CD4-positive, alpha-beta memory T cell (primary cell): ENCODE measurements around the gene MFAP4. TPM values are rescaled to one million over a fixed set of nuclear protein-coding genes. Genes with fewer than 3 reads are reported as not detected.

Experiments
- CTCF ChIA-PET: fragments of 350-600 bp; sonication (Branson Sonifier 250); formaldehyde crosslinking; loops from one replicate; lab custom pipeline; 2021; ENCODE audit warnings: inconsistent platforms; ENCODE audit not compliant: partially characterized antibody; lab: Charles Lee
- POLR2A ChIA-PET: fragments of 350-600 bp; sonication (Branson Sonifier 250); formaldehyde crosslinking; loops from one replicate; lab custom pipeline; 2021; ENCODE audit not compliant: partially characterized antibody; lab: Charles Lee
- DNase-seq, 5 donors: peaks; one replicate each; pipeline versions ENCODE4 v3.0.0 to v3.0.0-alpha.2; 2020 to 2022; ENCODE audit warnings: mixed read lengths in 1 of 5
- H3K27ac ChIP-seq: one replicate; pipeline ENCODE4 v1.7.0; 2013; ENCODE audit warnings: low read depth, low read length
- H3K27me3 ChIP-seq: 2 replicates; pipeline ENCODE4 v1.7.0; 2013; ENCODE audit warnings: mild to moderate bottlenecking, low read length, moderate library complexity; ENCODE audit not compliant: insufficient read depth
- H3K36me3 ChIP-seq: 2 replicates; pipeline ENCODE4 v1.7.0; 2013; ENCODE audit warnings: mild to moderate bottlenecking, low read length, moderate library complexity; ENCODE audit not compliant: insufficient read depth
- H3K4me1 ChIP-seq: 2 replicates; pipeline ENCODE4 v1.7.0; 2013; ENCODE audit warnings: mild to moderate bottlenecking, low read length, moderate library complexity; ENCODE audit not compliant: insufficient read depth
- H3K4me3 ChIP-seq, 2 donors: one replicate each; pipeline ENCODE4 v1.7.0; 2013; ENCODE audit warnings: low read length in 2 of 2, mild to moderate bottlenecking in 1 of 2
- H3K9me3 ChIP-seq, 2 donors: one replicate each; pipeline ENCODE4 v1.7.0; 2013; ENCODE audit warnings: low read length in 2 of 2, control low read depth in 1 of 2; ENCODE audit not compliant: control insufficient read depth in 1 of 2
- H3K27ac Mint-ChIP-seq, 7 donors: one replicate each; pipeline ENCODE4 v1.8.0; 2020 to 2021; ENCODE audit warnings: mixed read lengths in 7 of 7, mild to moderate bottlenecking in 6 of 7, inconsistent platforms in 3 of 7, moderate library complexity in 3 of 7
- H3K27me3 Mint-ChIP-seq, 2 donors: one replicate each; pipeline ENCODE4 v1.8.0; 2020 to 2021; ENCODE audit warnings: mixed read lengths in 2 of 2
- H3K36me3 Mint-ChIP-seq, 2 donors: one replicate each; pipeline ENCODE4 v1.8.0; 2020 to 2021; ENCODE audit warnings: mixed read lengths in 2 of 2, inconsistent platforms in 1 of 2, mild to moderate bottlenecking in 1 of 2
- H3K4me1 Mint-ChIP-seq, 4 donors: one replicate each; pipeline ENCODE4 v1.8.0; 2020 to 2021; ENCODE audit warnings: mixed read lengths in 4 of 4, mild to moderate bottlenecking in 1 of 4
- H3K4me3 Mint-ChIP-seq, 8 donors: one replicate each; pipeline ENCODE4 v1.8.0; 2020 to 2021; ENCODE audit warnings: mixed read lengths in 8 of 8, mild to moderate bottlenecking in 7 of 8, moderate library complexity in 6 of 8, inconsistent platforms in 3 of 8
- H3K9me3 Mint-ChIP-seq, 8 donors: one replicate each; pipeline ENCODE4 v1.8.0; 2020 to 2021; ENCODE audit warnings: mixed read lengths in 8 of 8, mild to moderate bottlenecking in 5 of 8, inconsistent platforms in 3 of 8, moderate library complexity in 1 of 8
- intact Hi-C: fragments of 100-400 bp; cut with micrococcal nuclease; formaldehyde crosslinking; loops from one replicate; pipeline ENCODE4 v1.15.1; 2023
- polyA plus RNA-seq, 2 donors: library from polyadenylated mRNA; unstranded; fragments of 300-500 nt; fragmentation: Illumina TruSeq; gene quantifications; one replicate each; pipeline ENCODE4 v1.2.3, GENCODE V29; 2021
- total RNA-seq, 2 experiments: library from RNA; stranded (reverse); gene quantifications; one replicate each; pipeline ENCODE4 v1.2.3, GENCODE V29; 2021

The MFAP4 gene
- total and polyA plus RNA-seq, 4 experiments from 2014 or later, result not detected

DNA sequence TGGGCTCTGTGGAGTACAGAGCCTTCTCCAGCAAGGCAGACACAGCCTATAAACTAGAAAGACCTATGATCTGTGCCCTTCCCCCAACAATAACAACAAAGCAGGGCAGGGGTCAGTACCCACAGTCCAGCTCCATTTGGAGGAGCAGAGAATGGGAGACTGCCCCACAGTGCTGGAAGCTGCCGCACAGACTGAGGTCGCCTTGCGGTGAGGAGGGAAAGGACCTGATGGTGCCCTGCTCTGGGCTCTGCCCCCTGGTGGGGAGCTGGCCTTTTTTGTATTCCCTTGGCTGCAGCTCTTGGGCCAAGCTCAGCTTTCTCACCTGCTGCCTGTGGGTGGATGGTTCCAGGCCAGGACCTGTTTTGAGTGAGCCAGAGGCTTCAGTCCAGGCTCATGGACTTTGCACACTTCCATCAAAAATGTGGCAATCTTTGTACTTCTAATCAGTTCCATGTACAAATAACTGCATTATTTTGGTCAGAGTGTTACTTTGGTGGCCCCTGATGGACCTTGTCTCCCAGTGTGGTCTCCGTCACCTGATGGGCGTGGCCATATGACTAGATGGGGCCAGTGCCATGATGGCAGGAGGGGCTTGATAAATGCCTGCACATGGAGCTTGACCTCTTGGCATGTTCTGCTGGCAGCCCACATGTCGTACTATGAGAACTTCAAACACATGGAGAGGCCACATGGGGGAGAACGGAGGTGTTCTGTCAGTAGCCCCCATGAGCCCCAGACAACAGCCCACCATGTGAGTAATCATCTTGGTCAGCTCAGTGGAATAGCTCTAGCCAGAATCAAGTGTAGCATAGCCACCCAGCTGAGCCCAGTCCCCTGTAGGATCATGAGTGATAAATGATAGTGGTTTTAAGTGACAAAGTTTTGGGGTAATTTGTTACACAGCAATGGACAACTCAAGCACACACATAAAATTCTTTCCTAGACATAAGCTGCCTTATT is 48.7 kb downstream of the MFAP4 start:
- H3K27ac Mint-ChIP-seq, result no peak overlapping the region
- H3K4me3 Mint-ChIP-seq, result no peak overlapping the region
- Histone ChIP-seq H3K27me3 (no peaks in the 10 kb centered on the region), H3K4me3 (no peak overlapping the region), H3K9me3 (no peaks in the 10 kb centered on the region), H3K4me1 (no peaks in the 10 kb centered on the region), H3K36me3 (no peaks in the 10 kb centered on the region), H3K27ac (no peak overlapping the region)
- H3K4me1 Mint-ChIP-seq, result no peaks in the 10 kb centered on the region
- intact Hi-C loops, result no loop called here
- ChIA-PET CTCF (interaction anchor here (0.8 to 2.6 kb wide), 11 partner anchors 10 to 109 kb away, joined by 3 to 13 read pairs (median 4); partner anchors contain the start of gene B9D1), POLR2A (no interaction called here)
- H3K36me3 Mint-ChIP-seq, result no peaks in the 10 kb centered on the region
- peak; percentile 60 to 70 (median 63) for DNase-seq
- no peaks in the 10 kb centered on the region for H3K9me3 Mint-ChIP-seq
- H3K27me3 Mint-ChIP-seq, result peaks cover 7 to 14% of the 10 kb centered on the region in 2 donors

DNA sequence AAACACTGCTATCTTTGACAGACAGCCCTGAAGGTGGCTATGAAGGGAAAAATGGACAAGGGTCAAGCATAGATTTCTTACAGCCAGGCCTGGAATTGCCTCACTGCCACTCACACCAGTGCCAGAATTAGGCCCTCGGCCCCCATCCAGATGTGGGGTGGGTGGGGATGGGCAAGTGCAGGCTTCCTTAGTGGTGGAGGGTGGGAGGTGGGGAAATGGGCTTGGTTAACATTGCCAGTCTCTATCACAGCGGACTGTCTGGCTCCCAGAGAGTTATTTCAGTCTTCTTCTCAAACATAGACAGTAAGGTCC is 49.3 kb downstream of the MFAP4 start:
- H3K36me3 Mint-ChIP-seq, result no peaks in the 10 kb centered on the region
- no peak for DNase-seq
- H3K27me3 ChIP-seq, result no peaks in the 10 kb centered on the region
- H3K36me3 ChIP-seq, result no peaks in the 10 kb centered on the region
- ChIA-PET CTCF (interaction anchor here (0.8 to 2.6 kb wide), 10 partner anchors 10 to 110 kb away, joined by 3 to 13 read pairs (median 4); partner anchors contain the start of gene B9D1), POLR2A (no interaction called here)
- no peak overlapping the region for H3K27ac ChIP-seq
- peak overlapping the region in 1 of 7 donors; percentile 35 for H3K27ac Mint-ChIP-seq
- H3K9me3 Mint-ChIP-seq, result no peaks in the 10 kb centered on the region
- intact Hi-C loops, result no loop called here
- H3K9me3 ChIP-seq, result no peaks in the 10 kb centered on the region
- no peaks in the 10 kb centered on the region for H3K4me1 ChIP-seq
- H3K4me3 Mint-ChIP-seq, result no peak overlapping the region
- H3K4me3 ChIP-seq, result no peak overlapping the region
- H3K27me3 Mint-ChIP-seq, result peaks cover 9 to 14% of the 10 kb centered on the region in 2 donors
- H3K4me1 Mint-ChIP-seq, result no peaks in the 10 kb centered on the region

- CTCF ChIA-PET, result interaction anchor here (0.8 to 2.6 kb wide), 8 partner anchors 9 to 48 kb away, joined by 3 to 9 read pairs (median 4); partner anchors contain the start of gene B9D1
- peaks cover 9 to 14% of the 10 kb centered on the region in 2 donors for H3K27me3 Mint-ChIP-seq
- no peak for DNase-seq
Observed at GRCh38 chr17:19336938-19337711, 49.9 kb downstream of the MFAP4 start.

DNA sequence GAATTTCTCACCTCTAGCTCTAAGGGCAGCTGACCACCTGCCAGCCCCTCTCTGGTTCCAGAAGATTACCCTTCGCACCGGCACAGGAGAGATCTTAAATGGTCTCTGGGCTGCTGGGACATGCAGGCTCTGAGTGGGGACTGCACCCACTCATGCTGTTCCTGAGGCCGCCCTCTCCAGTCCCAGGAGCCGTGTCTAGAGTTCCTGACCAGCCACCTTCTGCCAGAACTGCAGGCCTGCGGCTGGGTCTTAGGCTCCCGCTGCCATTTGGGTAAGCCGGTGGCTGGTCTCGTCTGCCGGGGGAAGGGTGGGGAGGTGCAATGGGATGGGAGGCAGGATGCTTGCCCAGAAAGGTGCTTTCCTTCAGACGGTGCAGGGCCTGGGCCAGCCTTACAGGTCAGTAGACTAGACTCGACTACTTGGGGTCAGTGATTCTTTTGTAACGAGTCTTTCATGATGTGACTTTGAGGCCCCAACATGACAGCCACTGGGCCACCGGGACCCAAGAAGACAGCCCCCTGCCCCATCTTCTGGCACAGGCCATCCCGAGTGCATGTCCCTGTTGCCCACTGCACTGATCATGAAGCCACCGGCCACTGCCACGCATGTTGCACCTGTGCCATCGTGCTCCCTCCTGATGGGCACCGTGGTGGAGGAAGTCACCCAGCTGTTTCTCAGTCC is 50.9 kb downstream of the MFAP4 start:
- no peaks in the 10 kb centered on the region for H3K27me3 ChIP-seq
- H3K4me3 ChIP-seq, result no peak overlapping the region
- no peak overlapping the region for H3K27ac ChIP-seq
- intact Hi-C loops, result no loop called here
- no peaks in the 10 kb centered on the region for H3K36me3 Mint-ChIP-seq
- ChIA-PET CTCF (interaction anchor here (1.7 to 2.5 kb wide), 2 partner anchors 8 to 12 kb away, joined by 5 to 8 read pairs; no protein-coding TSS in a partner anchor), POLR2A (no interaction called here)
- DNase-seq, result no peak
- no peak overlapping the region for H3K27ac Mint-ChIP-seq
- no peak overlapping the region for H3K4me3 Mint-ChIP-seq
- H3K9me3 Mint-ChIP-seq, result no peaks in the 10 kb centered on the region
- no peaks in the 10 kb centered on the region for H3K4me1 Mint-ChIP-seq
- H3K9me3 ChIP-seq, result no peaks in the 10 kb centered on the region
- H3K27me3 Mint-ChIP-seq, result peaks cover 7 to 9% of the 10 kb centered on the region in 2 donors
- no peaks in the 10 kb centered on the region for H3K36me3 ChIP-seq
- no peaks in the 10 kb centered on the region for H3K4me1 ChIP-seq

More at GRCh38 chr17:19336938-19337711, 49.9 kb downstream of the MFAP4 start:
- Mint-ChIP-seq H3K36me3 (no peaks in the 10 kb centered on the region), H3K4me1 (no peaks in the 10 kb centered on the region), H3K9me3 (no peaks in the 10 kb centered on the region), H3K4me3 (no peak overlapping the region), H3K27ac (peak overlapping the region in 1 of 7 donors; percentile 35)
- no peak overlapping the region for H3K4me3 ChIP-seq
- no peaks in the 10 kb centered on the region for H3K27me3 ChIP-seq
- H3K4me1 ChIP-seq, result no peaks in the 10 kb centered on the region
- H3K36me3 ChIP-seq, result no peaks in the 10 kb centered on the region
- no peak overlapping the region for H3K27ac ChIP-seq
- intact Hi-C loops, result no loop called here
- no peaks in the 10 kb centered on the region for H3K9me3 ChIP-seq
- POLR2A ChIA-PET, result no interaction called here

DNA sequence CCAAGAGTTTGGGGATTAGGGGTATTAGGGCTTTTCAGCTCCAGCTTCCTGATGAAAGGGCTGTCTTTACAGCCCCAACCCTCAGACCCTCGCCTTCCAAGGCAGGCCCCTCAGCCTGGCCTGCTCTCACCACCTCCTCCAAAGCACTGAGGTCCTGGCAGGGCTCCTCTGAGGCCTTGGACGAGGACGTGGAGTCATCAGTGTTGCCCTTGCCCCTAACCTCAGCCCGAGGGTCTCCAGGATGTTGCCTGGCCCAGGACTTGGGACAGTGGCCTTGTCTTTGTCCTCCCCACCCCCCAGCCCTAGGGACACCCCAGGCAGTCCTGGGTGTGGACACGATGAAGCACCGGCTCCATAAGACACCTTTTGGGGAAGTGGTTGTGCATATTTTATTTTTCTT is 52.7 kb downstream of the MFAP4 start:
- ChIA-PET CTCF (no interaction called here), POLR2A (no interaction called here)
- no peak overlapping the region for H3K27ac Mint-ChIP-seq
- H3K27me3 Mint-ChIP-seq, result peaks cover 1 to 8% of the 10 kb centered on the region in 2 donors
- H3K9me3 Mint-ChIP-seq, result no peaks in the 10 kb centered on the region
- H3K36me3 Mint-ChIP-seq, result no peaks in the 10 kb centered on the region
- Histone ChIP-seq H3K4me3 (no peak overlapping the region), H3K27ac (no peak overlapping the region), H3K36me3 (no peaks in the 10 kb centered on the region), H3K9me3 (no peaks in the 10 kb centered on the region), H3K4me1 (no peaks in the 10 kb centered on the region), H3K27me3 (no peaks in the 10 kb centered on the region)
- intact Hi-C loops, result no loop called here
- no peak for DNase-seq
- no peaks in the 10 kb centered on the region for H3K4me1 Mint-ChIP-seq
- no peak overlapping the region for H3K4me3 Mint-ChIP-seq

GRCh38 chr17:19333736-19334290 is 53.2 kb downstream of the MFAP4 start:
- Mint-ChIP-seq H3K4me1 (no peaks in the 10 kb centered on the region), H3K36me3 (no peaks in the 10 kb centered on the region), H3K4me3 (no peak overlapping the region), H3K9me3 (no peaks in the 10 kb centered on the region), H3K27me3 (peaks cover 1 to 8% of the 10 kb centered on the region in 2 donors), H3K27ac (no peak overlapping the region)
- CTCF ChIA-PET, result no interaction called here
- no peaks in the 10 kb centered on the region for H3K4me1 ChIP-seq
- DNase-seq, result no peak
- intact Hi-C loops, result no loop called here
- no peak overlapping the region for H3K27ac ChIP-seq
- POLR2A ChIA-PET, result no interaction called here
- no peaks in the 10 kb centered on the region for H3K9me3 ChIP-seq
- no peak overlapping the region for H3K4me3 ChIP-seq
- no peaks in the 10 kb centered on the region for H3K36me3 ChIP-seq
- no peaks in the 10 kb centered on the region for H3K27me3 ChIP-seq
